Activated CD4-positive, alpha-beta T cell treated with anti-CD3 and anti-CD28 coated beads for 24 hours (primary cell): ENCODE measurements around the gene CHST3.
"Not testable (repeated sequence)": the region's sequence is repeated elsewhere in the genome, so short reads cannot be mapped to it uniquely, and the experiment has no call there.

Source experiments
- DNase-seq, 2 donors: peaks; one replicate each; pipeline ENCODE4 v3.0.0-alpha.2; 2020; ENCODE audit warnings: low read depth in 2 of 2

CHST3 gene

DNA sequence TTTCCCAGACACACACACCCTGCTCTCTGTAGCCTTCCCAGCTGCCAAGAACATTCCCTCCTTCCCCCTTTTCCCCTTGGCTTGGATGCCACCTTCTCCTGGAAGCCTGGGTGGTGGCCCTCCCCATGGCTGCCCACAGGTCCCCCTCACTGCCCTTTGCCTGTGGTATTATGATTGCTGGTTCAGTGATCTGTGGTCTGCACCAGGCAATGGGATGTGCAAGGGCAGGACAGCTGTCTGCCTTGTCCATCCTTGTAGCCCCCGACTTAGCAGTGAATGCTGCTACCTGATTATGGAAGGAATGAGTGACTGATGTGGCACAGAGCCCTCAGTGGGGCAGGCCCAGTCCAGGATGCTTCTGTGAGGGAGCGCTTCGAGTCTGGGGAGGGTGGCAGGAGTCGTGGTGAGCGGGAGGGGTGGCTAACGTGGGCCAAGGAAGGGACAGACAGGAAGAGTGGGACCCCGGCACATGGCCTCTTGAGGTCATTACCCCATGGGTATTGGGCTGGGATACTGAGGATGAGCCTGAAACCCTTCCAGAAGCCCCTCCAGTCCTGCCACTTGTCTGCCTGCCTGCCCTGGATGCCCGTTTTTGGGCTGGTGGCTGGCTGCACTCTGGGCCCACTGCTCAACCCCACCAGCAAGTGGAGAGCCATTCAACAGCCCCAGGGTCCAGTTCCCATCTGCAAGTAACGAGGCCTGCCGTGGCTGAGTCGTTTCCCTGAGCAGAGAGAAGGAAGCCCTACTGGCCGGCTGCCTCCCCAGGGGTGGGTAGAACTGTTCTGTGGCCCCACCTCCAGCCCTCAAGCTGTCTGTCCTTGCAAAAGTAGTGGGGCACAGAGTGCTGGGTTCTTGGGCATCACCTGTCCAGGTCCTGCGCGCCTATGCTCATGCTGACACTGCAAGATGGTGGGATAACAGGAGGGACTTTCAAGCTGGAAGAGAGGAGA, 8.8 kb downstream of the CHST3 start:
- no peak for DNase-seq

DNA sequence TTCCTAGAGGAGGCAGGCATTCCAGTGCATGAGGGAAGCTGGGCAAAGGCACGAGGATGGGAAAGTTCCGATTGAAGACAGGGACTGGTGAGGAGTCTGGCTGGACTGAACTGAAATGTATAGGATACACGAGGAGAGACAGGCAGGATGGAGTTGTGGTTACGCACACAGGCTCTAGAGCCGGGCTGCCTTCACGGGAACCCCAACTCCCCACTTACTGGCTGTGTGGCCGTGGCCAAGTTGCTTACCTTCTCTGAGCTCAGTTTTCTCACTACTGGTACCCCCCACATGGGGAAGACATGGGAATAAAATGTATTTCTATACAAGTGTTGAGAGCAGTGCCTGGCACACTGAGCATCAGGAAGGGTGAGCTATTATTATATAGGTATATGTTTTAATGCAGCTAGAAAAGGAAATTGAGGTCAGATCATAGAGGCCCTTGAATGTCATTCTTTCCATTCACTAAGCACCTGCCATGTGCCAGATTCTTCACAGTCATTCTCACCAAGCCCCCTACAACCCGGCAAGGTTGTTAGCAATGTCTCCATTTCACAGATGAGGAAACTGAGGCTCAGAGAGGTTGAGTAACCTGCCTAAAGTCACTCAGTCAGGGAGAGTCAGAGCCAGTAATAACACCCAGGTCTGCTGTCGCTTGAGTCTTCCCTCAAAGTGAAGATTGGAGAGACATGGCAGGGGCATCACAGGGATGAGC, 9.7 kb downstream of the CHST3 start:
- DNase-seq, result no peak

DNA sequence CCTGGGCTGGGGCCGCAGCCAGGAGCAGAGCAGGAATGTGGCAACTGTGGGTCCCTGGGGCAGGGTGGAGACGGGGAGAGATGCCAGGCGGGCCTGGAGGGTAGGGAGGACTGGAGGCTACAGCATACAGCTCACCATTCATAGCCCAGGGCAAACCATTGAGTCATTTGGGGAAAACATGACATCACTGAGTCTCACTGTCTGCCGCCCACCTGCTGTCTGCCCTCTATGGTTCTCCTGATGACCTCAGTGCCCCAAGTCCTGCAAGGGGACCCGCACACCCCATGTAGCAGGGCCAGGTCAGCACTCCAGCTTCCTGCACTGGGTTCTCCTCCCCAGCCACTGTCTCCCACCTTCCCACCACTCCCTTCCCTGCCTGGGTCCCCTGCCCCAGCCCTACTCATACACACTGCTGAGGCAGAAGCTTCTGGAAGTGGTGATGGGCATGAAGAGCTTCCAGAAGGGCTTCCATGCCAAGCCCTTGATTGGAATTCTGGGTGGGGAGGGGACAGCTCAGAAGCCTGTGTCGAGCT, 10.4 kb downstream of the CHST3 start:
- DNase-seq, result peak; percentile 11 to 34

DNA sequence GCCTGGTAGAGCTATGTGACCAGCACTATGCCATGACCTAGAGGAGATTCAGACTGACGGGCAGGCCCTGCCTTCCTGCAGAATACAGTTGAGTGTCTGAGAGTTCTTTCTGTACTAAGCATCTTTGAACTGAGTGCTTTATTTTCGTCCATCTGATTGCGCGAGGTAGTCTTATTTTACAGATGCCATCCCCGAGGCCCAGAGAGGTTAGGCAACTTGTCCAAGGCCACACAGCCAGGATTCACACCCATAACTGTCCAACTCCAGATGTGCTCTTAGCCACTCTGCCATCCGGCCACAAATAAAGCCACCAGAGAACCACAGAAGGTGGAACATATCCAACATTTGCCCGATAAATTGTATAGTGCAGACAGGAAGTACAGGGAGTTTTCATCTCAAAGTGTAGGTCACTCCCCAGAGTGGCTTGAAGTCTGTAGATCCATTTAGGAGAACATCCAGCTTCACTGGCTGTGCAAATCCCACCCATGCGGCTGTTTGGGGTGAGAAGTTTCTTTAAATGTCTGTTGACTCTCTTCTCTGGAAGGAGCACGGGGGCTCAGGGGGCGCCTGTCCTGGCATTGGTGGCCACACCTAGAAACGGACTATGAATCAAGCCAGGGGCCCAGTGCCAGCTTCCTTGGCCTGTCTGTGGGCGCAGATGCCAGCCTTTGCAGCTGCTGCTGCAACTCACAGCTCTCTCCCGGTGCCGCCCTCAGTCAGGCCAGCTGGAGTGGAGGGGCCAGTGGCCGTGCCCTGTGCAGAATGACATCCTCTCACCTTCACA, 11.1 kb downstream of the CHST3 start:
- DNase-seq, result no peak

DNA sequence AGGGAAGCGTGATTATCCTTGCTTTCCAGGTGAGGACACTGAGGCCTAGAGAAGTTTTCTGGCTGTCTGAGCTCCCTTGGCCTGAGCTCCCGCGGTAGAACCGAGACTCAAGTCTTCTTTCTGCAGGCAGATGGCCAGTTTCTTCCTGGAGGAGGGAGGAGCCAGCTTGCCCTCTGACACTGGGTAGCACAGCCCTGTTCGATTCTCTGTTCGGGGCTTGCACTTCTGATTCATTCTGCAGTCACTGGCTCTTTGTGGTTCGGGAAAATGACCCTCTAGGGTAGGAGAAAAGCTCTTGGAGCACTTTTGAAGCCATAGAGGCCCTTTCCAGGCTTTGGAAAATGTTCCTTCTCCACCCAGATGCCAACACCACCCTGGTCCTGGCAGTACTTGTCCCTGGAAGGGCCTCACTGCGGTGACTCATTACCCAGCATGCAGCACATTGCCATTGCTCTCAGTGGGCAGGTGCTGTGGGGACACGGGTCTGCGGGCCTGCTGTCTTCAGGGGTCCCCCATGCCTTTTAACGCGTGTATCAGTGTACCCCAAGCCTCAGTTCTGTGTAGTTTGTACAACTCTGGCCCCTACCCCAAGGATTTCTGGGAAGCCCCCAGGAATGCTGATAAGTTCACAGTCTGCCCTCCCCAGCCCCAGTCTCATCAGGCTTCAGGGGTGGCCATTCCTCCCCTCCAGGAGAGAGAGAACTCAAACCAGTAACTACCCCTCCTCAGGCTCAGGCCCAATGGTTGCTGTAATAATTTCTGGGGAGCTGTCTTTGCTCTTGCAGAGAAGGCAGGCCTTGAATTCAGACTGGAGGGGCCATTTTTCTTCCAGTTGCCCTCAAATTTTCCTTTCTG, 11.9 kb downstream of the CHST3 start:
- no peak for DNase-seq

DNA sequence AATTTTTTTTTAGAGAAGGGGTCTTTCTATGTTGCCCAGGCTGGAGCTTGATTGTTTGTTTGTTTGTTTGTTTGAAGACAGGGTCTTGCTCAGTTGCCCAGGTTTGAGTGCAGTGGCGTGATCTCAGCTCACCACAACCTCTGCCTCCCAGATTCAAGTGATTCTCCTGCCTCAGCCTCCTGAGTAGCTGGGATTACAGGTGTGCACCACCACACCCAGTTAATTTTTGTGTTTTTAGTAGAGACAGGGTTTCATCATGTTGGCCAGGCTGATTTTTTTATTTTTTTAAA, 13.4 kb downstream of the CHST3 start:
- not testable (repeated sequence) for DNase-seq

DNA sequence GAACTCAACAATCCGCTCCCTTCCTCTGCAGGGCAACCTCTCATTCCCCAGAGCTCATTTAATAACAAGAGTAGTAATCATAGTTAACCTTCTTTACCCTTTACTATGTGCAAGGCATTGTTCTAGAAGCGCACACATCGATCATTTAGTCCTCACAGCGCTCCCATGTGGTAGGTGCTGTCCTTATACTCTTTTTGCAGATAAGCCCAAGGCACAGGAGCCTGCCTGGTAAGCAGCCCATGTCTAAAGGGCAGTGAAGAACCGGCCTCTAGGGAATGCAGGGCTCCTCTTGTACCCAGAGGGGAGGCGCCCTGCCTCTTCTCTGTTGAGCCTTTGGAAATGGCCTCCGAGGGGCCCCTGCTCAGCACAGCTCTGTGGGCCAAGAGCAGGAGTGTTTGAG, 14.3 kb downstream of the CHST3 start:
- no peak for DNase-seq

DNA sequence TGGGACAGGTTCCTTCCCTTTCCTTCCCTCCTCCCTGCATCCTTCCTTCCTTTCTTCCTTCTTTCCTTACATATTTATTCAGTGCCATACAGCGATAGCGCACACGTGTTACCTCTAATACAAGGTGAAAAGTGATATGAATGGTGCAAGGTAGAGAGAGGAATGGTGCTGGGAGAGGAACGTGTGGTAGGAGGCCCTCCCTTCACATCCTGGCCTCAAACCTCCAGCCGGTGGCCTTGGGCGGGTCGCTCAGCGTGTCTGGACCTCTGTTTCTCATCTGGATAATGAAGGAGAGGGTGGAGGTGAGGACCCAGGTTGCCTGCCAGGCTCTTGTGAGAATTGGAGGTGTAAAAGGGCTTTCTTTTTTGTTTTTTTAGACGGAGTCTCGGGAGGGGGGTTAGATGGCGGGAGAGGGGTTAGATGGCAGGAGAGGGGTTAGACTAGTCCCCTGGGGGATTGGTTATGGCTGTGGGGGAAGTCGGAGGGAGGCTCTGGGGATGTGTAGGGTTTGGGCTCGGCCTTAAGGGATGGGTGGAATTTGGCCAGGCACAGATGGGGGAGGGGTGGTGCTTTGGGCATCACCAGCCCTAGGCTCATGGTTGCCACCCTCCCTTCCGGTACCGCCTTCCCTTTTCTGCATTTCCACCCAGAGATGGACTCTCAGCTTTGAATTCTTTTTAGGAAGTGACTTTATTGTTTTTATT, 14.9 kb downstream of the CHST3 start:
- no peak for DNase-seq

DNA sequence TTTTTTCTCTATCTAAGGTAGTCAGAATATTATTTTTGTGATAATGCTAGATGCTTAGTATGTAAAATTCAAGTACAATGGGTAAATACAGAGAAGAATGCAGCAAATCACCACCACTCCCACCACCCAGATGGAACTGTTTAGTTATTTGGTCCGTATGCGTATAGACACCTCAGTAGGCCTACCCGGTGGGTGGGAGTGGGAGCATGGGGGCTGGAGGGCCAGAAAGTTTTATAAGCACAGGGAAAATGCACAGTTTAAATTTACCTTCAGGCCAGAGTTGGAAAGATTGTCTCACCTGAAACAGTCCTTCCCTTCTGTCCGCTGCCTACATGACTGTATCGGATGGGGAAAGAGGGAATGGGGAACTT, 15.5 kb downstream of the CHST3 start:
- DNase-seq, result no peak

DNA sequence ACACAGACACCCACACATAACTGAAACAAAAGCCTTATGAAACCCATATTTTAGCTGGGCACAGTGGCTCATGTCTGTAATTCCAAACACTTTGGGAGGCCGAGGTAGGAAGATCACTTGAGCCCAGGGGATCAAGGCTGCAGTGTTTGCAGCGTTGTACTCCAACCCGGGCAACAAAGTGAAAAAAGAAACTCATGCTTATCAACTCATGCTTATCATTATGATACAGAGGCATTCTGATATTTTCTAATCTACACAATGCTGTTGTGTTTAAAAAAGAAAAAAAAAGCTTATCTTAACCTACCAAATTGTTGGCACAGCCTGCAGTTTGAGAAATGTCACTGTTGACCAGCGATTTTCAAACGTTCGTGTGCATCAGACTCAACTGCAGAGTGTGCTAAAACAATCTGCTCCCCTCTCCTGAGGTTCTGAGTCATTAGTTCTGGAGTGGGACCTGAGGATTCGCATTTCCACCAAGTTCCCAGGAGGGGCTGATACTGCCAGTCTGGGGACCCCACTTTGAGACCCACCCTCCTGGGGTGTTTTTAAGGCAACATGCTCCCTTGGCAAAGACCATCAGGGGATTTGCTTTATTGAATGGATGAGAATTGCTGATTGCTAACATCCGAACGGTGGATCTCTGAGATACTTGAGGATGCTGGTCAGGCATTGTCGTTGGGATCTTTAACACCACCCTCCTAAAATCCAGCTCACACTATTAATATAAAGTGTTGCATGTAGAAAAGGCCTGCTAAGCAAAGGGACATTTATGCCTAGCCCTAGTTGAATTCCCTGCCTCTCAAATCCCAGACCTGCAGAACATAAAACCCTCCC, 16.2 kb downstream of the CHST3 start:
- no peak for DNase-seq

DNA sequence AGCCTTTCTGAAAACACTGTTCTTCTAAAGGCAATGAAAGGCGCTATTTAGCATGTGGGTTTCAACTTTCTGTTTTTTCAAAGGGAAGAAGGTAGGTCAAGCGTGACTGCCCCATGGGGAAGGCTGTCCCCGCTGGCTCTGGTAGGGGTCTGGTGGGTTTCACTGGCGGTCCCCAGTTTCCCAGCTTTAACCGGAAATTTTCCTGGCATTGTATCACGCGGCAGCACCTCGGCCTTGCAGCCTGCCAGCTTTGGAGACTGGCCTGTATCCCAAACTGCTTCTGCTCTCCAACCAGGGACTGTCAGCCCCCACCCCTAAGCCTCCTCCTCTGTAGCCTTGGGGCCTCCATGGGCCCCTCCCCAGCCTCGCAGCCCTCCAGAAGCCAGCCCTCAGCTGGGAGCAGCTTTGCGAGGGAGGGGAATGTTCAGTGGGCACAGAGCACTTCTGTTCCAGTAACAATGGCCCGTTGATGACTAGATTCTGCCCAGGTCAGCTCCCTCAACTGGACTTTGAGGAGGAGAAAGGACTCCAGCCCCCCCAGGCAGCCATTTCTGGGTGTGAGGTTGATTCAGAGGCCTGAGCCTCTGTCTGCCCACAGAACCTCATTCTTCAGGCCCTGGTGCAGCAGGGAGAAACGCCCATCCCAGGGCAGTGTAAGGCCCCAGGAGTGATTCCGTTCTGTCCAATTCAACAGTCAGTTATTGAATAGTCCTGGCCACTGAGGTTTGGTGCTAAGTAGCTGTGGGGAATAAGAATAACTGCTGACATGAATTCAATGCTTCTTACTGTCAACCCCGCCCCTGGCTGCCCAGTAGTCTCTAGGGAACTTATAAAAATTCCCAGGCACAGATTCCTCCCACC, 17.1 kb downstream of the CHST3 start:
- no peak for DNase-seq

DNA sequence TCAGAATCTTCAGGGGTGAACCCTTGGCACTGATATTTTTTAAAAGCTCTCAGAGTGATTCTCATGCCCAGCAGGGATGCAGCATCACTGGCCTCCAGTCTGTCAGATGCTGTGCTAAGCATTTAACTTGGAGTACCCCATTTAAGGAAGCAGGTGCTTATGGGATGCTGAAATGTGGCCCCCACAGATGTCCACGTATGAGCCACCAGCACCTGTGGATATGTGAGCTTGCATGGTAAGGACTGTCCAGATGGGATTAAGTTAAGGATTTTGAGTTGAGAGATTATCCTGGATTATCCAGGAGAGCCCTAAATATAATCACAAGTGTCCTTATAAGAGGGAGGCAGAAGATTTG, 17.7 kb downstream of the CHST3 start:
- no peak for DNase-seq

DNA sequence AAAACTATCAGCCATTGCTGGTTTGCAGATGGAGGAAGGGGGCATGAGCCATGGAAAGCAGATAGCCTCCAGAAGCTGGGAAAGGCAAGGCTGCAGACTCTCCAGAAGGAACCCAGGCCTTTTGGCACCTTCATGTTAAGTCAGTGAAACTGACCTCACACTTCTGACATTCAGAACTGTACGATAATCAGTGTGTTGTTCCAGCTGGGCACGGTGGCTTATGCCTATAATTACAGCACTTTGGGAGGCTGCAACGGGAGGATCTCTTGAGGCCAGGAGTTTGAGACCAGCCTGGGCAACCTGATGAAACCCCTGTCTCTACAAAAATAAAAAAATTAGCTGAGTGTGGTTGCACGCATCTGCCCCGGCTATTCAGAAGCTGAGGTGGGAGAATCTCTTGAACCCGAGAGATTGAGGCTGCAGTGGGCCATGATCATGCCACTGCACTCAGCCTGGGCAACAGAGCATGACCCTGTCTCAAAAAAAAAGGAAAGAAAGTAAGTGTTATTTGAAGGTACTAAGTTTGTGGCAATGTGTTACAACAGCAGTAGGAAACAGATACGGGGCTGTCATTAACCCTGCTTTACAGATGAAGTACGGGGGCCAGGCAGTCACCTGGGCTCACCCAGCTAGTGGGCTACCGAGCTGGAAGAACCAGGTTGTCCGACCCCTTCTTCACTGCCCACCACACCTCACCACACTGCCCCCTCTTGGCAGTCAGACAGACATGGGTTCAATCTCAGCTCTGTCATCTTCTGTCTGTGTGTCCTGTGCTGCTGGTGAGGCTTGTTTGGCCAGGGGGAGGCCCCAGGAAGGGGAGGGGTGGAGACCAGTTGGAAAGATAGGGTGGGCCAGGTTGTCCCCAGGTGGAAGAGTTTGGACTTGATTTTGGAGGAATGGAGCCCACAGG, 18.3 kb downstream of the CHST3 start:
- DNase-seq, result no peak

DNA sequence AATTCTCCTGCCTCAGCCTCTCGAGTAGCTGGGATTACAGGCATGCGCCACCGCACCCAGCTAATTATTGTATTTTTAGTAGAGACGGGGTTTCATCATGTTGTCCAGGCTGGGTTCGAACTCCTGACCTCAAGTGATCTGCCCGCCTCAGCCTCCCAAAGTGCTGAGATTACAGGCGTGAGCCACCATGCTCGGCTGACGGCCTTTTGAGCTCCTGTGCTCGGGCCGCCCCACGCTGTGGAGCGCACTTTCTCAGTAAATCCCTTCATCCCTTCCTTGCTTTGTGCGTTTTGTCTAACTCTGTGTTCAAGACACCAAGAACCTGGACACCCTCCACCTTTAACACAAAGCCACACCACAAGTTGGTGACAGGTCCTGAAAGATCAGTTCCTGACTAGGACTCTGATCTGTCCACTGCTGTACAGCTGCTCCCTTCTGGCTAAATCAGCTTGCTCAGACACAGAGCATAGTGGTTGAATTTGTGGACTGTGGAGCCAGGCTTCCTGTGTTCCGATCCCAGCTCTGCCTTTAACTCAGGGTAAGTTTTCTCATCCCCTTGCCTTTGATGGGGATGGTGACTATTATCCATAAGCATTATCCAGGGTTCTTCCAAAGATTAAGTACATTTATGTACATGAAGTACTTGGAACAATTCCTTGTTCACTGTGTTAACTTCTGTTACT, 20.1 kb downstream of the CHST3 start:
- no peak for DNase-seq

DNA sequence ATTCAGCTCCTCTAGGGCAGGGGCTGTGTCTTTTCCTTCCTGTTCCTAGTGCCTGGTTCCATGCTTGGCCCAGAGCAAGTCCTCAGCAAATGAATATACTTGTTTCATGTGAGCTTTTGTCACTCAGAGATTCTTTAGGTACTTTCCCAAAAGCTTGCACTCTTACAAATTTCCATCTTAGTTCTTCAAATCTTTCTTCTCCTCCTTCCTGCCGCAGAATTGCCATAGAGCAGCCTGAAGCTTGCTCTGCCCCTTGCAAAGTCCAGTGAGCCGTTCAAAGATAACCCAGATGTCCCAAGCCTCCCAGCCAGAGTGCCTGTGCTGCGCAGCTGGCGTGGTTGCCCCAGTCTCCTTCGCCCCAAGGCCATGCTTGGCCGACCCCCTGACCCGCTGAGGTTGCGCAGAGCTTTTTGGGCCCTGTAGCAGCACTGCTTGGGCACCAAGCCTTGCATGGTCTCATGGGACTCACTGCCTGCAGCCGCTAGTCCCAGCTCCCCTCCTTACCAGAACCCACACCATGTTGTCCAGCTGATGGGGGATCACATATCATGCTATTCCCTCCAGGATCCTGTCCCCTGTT, 20.7 kb downstream of the CHST3 start:
- no peak for DNase-seq

DNA sequence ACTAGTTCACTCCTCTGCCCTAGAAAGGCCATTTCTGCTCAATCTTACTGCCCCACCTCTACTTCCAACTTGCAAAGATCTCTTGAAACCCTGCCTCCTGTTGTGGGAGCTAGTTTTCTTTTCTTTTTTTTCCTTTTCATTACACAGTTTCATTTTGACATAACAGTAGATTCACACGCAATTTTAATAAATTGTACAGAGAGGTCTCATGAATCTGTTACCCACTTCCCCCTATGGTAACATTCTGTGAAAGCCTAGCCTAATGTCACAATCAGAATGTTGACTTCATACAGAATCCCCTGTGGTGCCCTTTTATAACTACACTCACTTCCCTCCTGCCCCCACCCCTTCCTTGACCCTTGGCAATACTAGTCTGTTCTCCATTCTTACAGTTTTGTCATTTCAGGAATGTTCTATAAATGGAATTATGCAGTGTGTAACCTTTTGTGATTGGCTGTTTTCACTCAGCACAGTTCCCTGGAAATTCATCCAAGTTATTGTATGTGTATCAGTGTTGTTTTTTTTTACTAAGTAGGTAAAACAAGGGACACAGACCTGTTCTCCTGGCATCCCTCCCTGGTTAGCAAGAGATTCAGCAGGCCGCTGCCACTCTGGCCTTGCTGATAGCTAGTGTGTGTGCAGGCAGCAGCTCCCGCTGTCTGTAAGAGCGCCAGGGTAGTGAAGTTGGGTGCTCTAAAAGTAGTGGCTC, 21.5 kb downstream of the CHST3 start:
- no peak for DNase-seq
